Subcutaneous adipose tissue (tissue), 4 donors: ENCODE measurements around the gene ZNF497. TPM values are rescaled to one million over a fixed set of nuclear protein-coding genes. Genes with fewer than 3 reads are reported as not detected.

ENCODE experiments used
- total RNA-seq, 4 donors: library from RNA; depleted of rRNA; stranded (reverse); fragments of >200 nt; gene quantifications; one replicate each; pipeline ENCODE4 v1.1.0, GENCODE V29; 2016
- TF ChIP-seq, protein P1 (sequence below): fragments of 450-650 bp; IDR thresholded peaks from one replicate; pipeline ENCODE4 v1.5.1; 2016; ENCODE audit warnings: low read depth, mild to moderate bottlenecking, control low read depth, antibody characterized with exemption, moderate library complexity

ZNF497 gene
- total RNA-seq, 4 donors from 2014 or later, result 0.51 to 4.1 (median 0.88) TPM; not detected in 1

DNA sequence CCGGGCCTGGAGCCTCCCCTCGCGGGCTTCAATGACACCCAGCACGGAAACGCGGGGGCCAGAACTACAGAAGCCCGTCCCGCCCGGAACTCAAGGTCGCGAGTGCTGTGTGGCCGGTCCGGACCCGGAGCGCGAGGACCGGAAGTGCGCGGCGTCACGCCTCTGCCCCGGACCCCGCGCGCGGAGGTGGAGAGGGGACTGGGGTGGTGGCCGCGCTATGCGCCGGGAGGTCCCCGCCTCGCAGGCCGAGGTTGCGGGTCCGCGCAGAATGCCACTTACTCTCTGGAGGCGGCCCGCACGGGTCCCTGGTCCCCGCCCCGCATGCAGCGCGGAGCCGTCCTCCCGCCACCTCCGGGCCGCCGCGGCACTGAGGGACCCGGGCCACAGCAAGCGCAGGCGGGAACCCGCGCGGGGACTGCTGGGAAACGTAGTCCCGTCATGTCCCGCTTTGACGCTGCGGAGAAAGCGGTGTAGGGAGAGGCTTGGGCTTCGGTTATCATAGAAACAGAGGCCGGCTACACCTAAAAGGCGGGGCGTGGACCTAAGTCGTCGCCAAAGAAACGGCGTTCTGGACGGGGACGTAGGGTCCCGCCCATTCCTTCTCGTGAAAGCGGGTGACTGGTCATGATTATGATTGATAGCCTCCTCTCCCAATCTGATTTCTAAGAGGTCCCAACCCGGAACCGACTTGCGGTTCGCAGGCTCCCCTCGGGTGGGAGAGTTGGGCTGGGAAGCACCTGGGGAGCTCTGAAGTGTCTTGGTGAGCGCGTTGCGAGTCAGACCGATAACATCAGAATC lies 18.3 kb upstream of the ZNF497 start, which contains the start of gene ZNF837:
TSS of gene ZNF837 (minus strand) at position 369 of the 798 bp plus-strand sequence. CDS start 11,698 bp downstream, outside the sequence.
- TF ChIP-seq, protein P1, sequence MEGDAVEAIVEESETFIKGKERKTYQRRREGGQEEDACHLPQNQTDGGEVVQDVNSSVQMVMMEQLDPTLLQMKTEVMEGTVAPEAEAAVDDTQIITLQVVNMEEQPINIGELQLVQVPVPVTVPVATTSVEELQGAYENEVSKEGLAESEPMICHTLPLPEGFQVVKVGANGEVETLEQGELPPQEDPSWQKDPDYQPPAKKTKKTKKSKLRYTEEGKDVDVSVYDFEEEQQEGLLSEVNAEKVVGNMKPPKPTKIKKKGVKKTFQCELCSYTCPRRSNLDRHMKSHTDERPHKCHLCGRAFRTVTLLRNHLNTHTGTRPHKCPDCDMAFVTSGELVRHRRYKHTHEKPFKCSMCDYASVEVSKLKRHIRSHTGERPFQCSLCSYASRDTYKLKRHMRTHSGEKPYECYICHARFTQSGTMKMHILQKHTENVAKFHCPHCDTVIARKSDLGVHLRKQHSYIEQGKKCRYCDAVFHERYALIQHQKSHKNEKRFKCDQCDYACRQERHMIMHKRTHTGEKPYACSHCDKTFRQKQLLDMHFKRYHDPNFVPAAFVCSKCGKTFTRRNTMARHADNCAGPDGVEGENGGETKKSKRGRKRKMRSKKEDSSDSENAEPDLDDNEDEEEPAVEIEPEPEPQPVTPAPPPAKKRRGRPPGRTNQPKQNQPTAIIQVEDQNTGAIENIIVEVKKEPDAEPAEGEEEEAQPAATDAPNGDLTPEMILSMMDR, result no peak

DNA sequence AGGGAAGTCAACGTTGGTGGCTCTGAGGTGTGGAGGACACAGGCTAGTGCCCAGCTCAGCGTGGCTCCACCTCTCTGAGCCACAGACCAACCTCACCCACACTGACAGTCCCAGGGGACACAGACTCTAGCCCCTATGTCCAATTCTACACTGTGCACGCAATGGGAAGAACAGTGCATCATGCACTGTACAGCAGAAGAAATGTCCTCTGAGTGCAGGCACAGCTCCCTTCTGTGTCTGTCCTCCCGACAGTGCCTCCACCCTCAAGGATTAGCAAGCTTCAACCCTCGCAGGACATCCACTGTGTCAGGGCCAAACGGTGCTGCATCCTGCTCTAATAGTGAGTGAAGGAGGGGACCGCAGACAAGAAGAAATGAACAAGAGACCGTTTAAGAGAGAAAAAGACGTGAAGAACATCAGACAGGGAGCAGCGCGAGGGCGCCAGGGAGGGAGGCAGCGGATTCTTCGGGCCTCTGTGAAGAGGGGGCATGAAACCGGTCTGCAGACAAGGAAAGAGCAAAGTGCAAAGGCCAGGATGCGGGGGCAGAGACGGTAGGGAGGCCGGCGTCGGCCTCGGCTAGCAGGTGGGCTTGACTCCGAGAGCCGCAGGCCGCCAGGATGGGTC lies 17.6 kb upstream of the ZNF497 start:
- TF ChIP-seq, protein P1, result no peak

DNA sequence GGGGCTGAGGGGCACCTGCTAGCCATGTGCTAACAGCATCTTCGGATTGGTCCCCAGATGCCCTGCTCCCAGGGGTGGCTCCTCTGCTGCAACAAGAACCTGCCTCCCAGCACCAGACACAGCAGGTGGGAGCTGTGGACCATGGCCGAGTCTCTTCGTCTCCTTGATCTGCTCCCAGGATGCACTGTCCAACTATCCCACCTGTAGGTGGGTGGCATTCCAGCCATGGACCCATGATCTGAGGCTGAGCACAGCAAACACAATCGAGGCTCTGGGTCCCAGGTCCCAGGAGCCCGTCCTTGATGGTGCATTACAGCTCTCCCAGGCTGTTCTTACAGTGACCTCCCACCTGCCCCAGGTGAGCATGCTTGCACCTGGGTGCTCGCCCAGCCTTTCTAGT lies 16.7 kb upstream of the ZNF497 start:
- TF ChIP-seq, protein P1, result no peak

DNA sequence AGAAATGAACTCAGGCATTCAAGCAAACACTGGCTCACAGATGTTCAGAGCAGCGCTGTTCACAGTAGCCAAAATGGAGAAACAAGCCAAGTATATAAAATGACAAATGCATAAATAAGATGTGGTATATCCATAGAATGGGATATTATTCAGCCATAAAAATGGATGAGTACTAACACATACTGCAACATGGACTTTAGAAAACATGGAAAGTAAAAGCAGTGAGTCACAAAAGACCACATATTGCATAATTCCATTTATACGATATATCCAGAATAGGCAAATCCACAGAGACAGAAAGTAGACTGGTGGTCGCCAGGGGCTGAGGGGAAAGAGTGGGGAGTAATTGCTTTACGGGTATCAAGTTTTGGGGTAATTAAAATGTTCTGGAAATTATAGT lies 11.6 kb upstream of the ZNF497 start:
- TF ChIP-seq, protein P1, result no peak

DNA sequence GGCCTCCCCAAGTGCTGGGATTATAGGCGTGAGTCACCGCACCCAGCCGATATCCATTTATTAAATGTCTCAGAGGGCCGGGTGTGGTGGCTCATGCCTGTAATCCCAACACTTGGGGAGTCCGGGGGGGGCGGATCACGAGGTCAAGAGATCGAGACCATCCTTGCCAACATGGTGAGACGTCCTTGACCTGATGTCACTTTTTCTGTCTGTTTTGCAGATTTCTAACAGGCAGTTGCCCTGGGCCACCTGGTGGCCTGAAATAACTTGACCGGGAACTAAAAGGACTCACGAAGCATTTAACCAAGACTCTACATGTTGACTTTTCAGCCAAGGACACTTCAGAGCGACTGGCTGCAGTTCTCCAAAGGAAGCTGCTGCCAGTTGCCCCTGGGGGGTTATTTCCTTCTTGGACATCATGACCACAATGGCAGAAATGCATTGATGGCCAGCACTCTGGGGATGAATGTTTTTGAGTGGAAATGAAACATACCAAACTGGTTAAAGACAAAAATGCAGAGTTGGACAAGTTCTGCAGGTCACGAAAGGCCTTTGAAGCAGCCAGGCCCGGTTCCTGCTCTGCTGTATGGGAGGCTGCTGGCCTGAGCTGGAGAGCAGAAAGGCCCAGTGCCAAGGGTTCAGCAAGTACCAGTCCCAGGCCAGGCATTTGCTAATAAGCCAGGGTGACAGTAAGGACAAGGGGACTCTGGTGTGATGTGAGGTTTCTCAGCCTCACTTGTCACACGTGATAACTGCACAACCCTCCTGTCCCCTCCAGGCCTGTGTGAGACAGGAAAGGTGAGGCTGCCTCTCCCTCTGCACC lies 10.0 kb upstream of the ZNF497 start:
- TF ChIP-seq, protein P1, result no peak

DNA sequence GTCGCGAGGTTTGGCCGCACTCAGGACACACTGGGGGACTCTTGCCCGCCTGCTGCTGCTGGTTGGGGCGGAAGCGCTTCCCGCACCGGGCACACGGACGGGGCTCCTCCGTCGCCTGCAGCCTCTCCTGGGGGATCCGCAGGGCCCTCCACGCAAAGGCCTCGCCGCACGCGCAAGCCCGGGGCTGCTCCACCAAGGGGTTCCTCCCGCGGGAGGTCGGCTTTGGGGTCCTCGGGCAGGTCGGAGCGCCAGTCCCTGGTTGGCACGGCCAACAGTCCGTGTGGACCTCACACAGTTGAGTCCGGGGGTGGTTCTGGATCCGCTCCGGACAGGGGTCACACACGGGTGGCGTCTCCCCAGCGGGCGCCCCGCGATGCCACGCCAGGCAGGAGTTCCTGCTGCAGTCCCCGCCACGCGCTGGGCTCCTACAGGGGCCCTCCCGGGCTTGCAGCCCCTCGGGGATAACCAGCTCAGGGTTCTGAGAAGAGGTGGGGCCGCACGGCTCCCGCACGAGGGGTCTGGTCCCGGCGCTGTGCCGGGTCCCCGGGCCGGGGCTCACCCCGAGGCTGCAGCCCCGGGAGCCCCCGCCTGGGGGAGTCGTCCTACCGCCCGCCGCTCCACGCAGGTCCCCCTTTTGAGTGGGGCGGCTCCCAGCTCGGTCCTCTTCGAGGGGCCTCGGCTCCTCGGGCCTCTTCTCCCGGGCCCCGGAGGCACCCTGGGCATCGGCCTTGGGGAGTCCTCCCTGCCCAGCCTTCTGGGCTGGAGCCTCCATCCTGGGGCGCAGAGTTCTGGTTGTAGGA lies 6.2 kb upstream of the ZNF497 start:
- TF ChIP-seq, protein P1, result no peak
